ENCODE results near the gene KLK3. TPM values are rescaled to one million over a fixed set of nuclear protein-coding genes. Genes with fewer than 3 reads are reported as not detected.
"Not testable (repeated sequence)": the region's sequence is repeated elsewhere in the genome, so short reads cannot be mapped to it uniquely, and the experiment has no call there.

KLK3 gene
- total RNA-seq, 2 experiments from 2014 or later: not detected

GRCh38 chr19:50894478-50895356 lies 40.0 kb downstream of the KLK3 start:
- H3K9me3 Mint-ChIP-seq: no peaks in the 10 kb centered on the region
- Histone ChIP-seq H3K27me3 (ENCODE audit: control insufficient read depth in 1 of 2, insufficient read depth in 2 of 2, low read length in 2 of 2) (peaks cover 2 to 4% of the 10 kb centered on the region in 2 experiments), H3K36me3 (ENCODE audit: insufficient read depth, low read length) (no peaks in the 10 kb centered on the region), H3K4me1 (ENCODE audit: insufficient read depth, low read length) (no peaks in the 10 kb centered on the region), H3K4me3 (ENCODE audit: low read length) (no peak overlapping the region), H3K9me3 (ENCODE audit: control insufficient read depth in 1 of 2, insufficient read depth in 1 of 2, low read length in 2 of 2) (peaks cover 4 to 21% of the 10 kb centered on the region in 2 experiments), H3K27ac (ENCODE audit: low read depth in 1 of 2, low read length in 2 of 2) (no peak overlapping the region)
- no peaks in the 10 kb centered on the region for H3K4me1 Mint-ChIP-seq (ENCODE audit: low read depth)
- no peaks in the 10 kb centered on the region for H3K36me3 Mint-ChIP-seq (ENCODE audit: low read depth)
- intact Hi-C loops (cut with DNase I, micrococcal nuclease): no loop called here
- TF ChIP-seq CTCF (IDR thresholded peaks at IDR 0.05): no peak
- ATAC-seq (ENCODE audit: poor library complexity): no peak
- ChIA-PET CTCF (no interaction called here), POLR2A (no interaction called here)
- no peak for DNase-seq
- no peak overlapping the region for H3K27ac Mint-ChIP-seq
- no peak overlapping the region for H3K4me3 Mint-ChIP-seq
- H3K27me3 Mint-ChIP-seq: peaks cover 49% of the 10 kb centered on the region

- H3K9me3 Mint-ChIP-seq; intact Hi-C loops (cut with DNase I, micrococcal nuclease); H3K27ac Mint-ChIP-seq; H3K27ac ChIP-seq (ENCODE audit: low read depth in 1 of 2, low read length in 2 of 2); H3K36me3 ChIP-seq (ENCODE audit: insufficient read depth, low read length); H3K27me3 ChIP-seq (ENCODE audit: control insufficient read depth in 1 of 2, insufficient read depth in 2 of 2, low read length in 2 of 2); DNase-seq; H3K4me3 Mint-ChIP-seq; H3K36me3 Mint-ChIP-seq (ENCODE audit: low read depth); ATAC-seq (ENCODE audit: poor library complexity); POLR2A ChIA-PET; H3K4me1 ChIP-seq (ENCODE audit: insufficient read depth, low read length); H3K4me3 ChIP-seq (ENCODE audit: low read length); H3K4me1 Mint-ChIP-seq (ENCODE audit: low read depth): not testable (repeated sequence)
- H3K27me3 Mint-ChIP-seq: peaks cover 50% of the 10 kb centered on the region
- H3K9me3 ChIP-seq (ENCODE audit: control insufficient read depth in 1 of 2, insufficient read depth in 1 of 2, low read length in 2 of 2): peaks cover 4 to 21% of the 10 kb centered on the region in 2 experiments
- CTCF ChIA-PET: interaction anchor here (1.2 kb wide), 1 partner anchor 26 kb away, joined by 4 read pairs; no protein-coding TSS in a partner anchor
Measured at GRCh38 chr19:50896089-50896590, 41.4 kb downstream of the KLK3 start.

- CTCF ChIA-PET: interaction anchor here (1.2 kb wide), 1 partner anchor 25 kb away, joined by 4 read pairs; no protein-coding TSS in a partner anchor
- no peak overlapping the region for H3K27ac ChIP-seq (ENCODE audit: low read depth in 1 of 2, low read length in 2 of 2)
Measured at GRCh38 chr19:50896591-50897190, 42.0 kb downstream of the KLK3 start.

More at GRCh38 chr19:50896591-50897190, 42.0 kb downstream of the KLK3 start:
- intact Hi-C loops (cut with DNase I, micrococcal nuclease): no loop called here
- H3K4me3 Mint-ChIP-seq: no peak overlapping the region
- no peak overlapping the region for H3K27ac Mint-ChIP-seq
- H3K27me3 ChIP-seq (ENCODE audit: control insufficient read depth in 1 of 2, insufficient read depth in 2 of 2, low read length in 2 of 2): peaks cover 2 to 10% of the 10 kb centered on the region in 2 experiments
- no peaks in the 10 kb centered on the region for H3K4me1 ChIP-seq (ENCODE audit: insufficient read depth, low read length)
- ATAC-seq (ENCODE audit: poor library complexity) (no peak), DNase-seq (no peak)
- peaks cover 48% of the 10 kb centered on the region for H3K27me3 Mint-ChIP-seq
- H3K36me3 Mint-ChIP-seq (ENCODE audit: low read depth): no peaks in the 10 kb centered on the region
- POLR2A ChIA-PET: no interaction called here
- no peaks in the 10 kb centered on the region for H3K9me3 Mint-ChIP-seq
- peaks cover 4 to 21% of the 10 kb centered on the region in 2 experiments for H3K9me3 ChIP-seq (ENCODE audit: control insufficient read depth in 1 of 2, insufficient read depth in 1 of 2, low read length in 2 of 2)
- no peaks in the 10 kb centered on the region for H3K4me1 Mint-ChIP-seq (ENCODE audit: low read depth)
- no peak overlapping the region for H3K4me3 ChIP-seq (ENCODE audit: low read length)
- TF ChIP-seq CTCF (IDR thresholded peaks at IDR 0.05): no peak
- H3K36me3 ChIP-seq (ENCODE audit: insufficient read depth, low read length): no peaks in the 10 kb centered on the region

Data from CD4-positive, alpha-beta T cell (primary cell).